ENCODE measurements around the gene SRGAP2B.
"Not testable (repeated sequence)": the region's sequence is repeated elsewhere in the genome, so short reads cannot be mapped to it uniquely, and the experiment has no call there.

Gene SRGAP2B

DNA sequence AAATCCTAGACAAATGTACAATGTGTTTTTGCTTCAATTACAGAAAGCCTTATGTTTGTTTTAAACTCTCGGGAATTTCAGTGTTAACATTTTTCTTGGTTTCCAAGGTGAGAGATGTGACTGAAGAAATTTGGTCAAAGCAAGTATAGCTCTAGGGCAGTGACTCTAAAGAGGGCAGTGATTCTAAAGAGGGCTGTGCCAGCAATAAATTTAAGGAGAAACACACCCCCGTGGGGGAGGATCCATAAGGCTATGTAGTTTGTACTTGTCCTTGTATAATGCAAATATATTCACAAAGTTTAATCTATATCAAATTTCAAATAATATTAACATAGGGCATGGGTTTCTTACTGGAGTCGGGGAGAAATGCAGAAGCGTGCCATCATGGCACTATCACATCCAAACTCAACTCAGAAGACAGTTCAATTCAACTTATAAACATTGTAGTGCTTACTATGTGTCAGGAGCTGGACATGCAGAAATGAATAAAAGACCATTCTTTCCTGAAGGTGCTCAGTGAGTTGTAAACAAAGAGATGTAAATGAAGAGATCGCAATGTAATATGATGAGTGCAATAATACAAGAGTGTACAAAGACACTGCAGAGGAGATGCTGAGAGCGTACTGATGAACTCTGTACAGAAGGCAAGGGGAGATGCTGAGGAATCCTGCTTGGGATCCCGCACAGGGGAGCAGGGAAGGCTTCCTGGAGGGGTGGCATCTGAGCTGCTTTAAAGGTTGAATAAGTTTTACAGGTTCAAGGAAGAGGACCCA lies 12.5 kb downstream of the SRGAP2B start:
- not testable (repeated sequence) for DNase-seq

DNA sequence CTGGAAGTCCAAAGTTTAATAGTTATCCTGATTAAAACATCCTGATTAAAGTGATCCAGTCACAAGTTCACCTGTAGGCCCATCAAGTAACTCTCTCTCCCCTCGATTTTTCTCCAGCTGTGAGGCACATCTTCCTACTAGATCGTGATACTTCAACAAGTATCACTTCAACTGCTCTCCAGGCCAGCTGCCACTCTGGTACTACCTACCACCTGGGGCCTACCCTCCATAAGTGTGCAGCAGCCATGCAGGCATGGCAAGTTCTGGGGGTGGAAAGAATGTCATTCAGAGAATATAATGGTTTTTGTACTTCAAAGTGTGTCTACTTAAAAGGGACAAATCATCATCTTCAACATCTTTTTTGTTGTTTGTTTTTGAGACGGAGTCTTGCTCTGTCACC lies 14.9 kb downstream of the SRGAP2B start:
- not testable (repeated sequence) for DNase-seq

DNA sequence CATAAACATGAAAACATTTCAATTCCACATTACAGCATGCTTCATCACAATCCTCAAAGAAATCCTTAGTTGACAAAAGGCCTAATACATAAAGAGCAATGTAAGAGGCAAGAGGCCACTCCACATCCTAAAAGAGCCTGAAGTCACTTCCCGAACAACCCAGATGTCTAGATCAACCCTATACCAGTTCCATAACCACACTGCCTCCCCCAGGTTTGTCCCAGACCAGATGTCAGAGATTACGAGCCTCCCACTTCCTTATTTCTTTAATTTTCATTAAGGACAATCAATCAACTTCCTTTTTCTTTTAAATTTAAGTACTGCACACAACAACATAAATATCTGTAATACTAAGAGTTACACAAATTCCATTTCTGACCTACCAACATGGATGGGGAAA lies 15.4 kb downstream of the SRGAP2B start:
- DNase-seq, result peak; percentile 46

DNA sequence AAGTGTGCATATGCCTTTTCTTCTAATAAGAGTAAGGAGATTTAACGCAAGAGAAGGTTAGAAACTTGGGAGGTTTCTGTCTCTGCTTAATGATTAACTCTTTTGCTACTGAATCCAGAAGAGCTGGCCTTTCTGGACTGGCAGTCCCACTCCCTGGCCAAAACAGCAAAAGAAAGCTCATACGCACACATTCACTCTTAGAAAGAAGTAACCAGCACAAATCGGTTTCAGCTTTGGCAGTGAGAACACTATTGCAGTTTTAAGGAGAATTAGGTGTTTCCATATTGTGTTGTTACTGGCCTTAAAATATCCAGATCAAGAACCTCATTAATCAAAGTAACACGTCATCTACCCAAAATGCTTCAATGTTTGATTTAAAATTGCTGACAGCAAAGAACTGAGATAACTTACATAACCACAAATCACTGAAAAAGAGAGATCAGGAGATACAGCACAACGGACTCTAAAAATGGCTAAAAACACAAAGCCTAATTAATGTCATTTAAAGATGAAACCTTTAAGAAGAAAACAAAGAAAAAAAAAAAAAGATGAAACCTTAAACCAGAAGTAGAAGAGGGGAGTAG lies 16.2 kb downstream of the SRGAP2B start:
- not testable (repeated sequence) for DNase-seq

DNA sequence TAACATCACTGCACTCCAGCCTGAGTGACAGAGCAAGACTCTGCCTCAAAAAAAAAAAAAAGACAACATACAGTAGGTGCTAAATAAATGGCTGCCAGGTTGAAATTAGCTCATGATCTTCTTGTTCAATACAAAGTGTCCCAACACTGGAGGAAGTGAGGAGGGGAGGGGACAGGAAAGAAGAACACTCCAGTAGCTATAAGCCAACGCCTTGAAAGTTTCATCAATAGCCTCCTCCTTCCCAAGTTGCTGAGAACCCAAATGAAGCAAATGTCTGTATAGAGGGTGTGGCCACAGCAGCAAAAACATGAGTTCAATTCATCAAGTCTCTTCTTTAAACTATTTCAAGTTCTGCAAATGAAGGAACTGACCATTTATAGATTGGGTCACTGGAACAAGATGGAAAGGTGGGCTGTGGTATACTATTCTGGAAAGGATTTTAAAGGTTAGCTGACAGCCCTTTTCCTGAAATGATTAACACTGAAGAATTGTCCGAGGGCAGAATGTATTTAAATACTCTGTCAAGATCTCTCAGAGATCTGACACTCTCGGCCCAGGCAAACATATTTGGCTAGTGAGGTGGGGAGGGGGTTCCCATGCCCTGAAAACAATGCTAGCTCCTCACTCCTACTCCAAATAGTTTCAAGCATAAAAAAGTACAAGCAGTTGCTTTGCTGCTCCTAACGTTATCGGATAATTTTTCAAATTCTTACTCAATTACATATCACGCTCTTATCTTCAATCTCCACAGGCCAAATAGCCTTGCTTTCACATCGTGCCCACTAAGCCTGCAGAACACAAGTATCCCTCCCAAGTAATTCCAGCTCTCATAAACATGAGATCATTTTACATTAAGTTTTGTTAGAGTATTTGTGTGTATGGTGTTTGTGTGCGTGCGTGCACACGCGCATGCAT lies 17.0 kb downstream of the SRGAP2B start:
- not testable (repeated sequence) for DNase-seq

DNA sequence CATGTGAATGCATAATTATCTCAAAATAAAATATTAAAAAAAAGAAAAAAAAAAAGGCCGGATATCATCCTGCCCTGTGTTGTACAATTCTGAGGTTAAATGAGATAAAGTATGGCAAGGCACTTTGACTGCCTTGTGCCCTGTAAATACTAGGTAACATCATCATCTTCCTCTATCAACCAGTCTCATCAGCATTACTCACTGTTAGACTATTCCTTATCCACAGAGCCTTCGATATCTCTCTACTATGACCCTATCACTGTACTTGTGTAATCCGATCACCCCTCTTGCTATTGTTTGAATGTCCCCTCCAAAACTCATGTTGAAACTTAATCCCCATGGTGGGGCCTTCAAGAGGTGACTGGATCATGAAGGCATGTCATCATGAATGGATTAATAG lies 18.3 kb downstream of the SRGAP2B start:
- DNase-seq, result not testable (repeated sequence)

DNA sequence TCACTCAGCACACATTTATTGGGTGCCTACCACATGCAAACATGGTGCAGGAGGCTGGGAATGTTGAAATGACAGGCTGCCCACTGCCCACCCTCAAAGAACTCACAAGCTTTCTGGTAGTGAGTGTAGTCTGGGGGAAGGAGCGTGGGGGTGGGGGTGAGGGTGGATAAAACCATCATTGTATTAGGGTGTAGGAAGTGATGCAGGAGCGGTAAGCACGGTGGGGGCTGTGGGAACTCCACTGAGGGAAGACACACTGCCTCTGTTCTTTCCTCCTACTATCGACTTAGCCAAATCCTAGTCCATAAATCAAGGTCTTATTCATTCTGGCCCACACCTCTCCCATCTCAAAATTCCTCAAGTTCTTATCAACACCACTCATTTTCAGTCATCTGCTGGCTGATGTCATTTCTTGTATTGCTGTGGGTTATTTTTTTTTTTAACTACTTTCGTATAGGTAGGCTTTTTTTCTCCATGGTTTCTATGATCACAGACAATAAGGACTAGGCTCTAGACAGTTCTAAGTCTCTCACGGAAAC lies 21.0 kb downstream of the SRGAP2B start:
- DNase-seq, result not testable (repeated sequence)

DNA sequence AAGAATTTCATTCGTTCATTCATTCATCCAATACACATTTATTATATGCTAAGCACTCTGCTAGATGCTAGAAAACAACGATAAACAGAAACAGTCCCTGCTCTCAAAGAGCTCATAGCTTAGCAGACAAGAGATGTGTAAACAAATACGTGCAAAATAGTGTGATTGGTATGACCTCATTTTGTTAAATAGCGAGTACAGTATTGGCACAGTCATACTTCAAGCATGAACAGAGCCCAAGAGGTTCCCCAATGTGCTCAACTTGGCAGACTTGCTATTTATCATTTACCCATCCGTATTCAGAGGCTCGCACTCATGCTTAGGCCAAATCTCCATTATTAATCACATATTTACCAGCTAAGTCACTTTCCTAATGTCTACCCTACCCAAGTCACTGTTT lies 23.6 kb downstream of the SRGAP2B start:
- DNase-seq, result not testable (repeated sequence)

DNA sequence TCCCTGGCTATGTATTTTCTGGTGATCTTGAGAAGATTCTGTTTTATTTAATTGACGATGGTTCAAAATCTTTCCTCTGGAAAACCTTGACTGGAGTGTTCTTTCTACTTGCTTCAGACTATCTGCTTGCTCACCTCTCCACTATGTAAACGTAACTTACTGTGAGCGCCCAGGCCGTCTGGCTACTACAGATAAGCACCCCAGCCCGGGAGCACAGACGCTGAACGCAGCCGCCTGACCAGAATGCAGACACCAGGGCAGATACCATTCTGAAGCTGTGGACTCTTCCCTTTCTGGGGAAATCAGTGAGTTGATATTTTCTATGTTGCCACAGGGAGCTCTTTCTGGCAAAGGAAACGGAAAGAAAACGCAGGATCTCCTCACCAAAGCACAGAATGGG lies 28.6 kb downstream of the SRGAP2B start:
- DNase-seq, result not testable (repeated sequence)

DNA sequence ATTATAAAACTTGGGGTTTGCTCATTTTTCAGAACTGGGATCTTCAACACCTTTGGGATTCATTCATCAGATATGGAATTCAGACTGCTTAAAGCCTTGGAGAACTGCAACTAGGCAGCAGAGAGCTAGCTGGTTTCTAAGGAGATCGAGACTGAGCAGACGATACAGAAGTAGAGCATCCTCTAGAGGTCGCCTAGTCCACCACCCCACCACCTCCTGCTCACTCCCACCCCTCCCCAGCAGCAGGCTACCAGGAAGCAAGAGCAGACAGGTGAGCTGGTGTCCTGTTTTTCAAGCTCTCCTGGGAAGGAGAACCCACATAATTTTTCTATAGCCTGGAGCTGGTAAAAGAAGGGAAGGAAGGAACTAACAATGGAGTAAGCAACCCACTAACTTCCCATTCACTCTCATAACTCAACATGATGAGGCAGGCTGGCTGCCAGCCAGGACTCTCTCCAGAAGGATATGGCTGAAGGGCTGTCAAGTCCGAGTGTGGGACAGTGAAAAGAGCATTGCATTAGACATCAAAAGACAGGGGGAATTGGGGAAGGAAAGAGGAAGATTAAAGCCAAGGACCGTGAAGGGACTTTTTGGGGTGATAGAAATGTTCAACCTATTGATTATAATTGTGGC lies 29.8 kb downstream of the SRGAP2B start:
- not testable (repeated sequence) for DNase-seq

DNA sequence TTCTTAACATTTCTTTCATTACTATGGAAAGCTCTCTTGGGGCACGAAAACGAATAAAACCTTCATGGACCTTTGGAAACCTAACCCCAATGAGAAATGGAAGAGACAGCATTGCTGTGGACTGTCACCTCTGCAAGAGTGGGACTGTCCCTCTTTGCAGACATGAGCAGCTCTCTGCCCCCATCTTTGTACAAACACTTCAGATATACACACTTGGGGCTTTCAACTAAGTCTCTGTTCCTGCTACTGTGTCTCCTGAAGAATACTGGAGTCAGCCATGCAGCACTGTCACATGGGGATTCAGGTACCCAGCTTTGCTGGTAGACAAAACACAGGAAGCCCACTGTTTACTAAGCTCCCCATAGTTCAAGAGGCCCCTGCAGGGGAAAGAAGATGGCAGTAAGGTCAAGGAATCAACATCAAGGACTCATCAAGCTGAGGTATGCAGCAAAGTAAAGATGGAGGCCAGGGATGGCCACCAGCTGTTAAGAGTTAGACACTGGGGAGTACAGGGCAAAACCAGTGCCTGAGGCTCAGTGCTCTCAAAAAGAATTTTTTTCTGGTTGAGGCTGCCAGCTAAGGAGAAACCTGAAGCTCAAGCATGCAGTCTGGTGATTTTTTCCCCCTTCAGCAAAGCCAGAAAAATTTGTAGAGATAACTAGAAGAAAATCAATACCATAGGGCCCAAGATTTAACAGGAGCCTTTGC lies 31.0 kb downstream of the SRGAP2B start:
- not testable (repeated sequence) for DNase-seq

DNA sequence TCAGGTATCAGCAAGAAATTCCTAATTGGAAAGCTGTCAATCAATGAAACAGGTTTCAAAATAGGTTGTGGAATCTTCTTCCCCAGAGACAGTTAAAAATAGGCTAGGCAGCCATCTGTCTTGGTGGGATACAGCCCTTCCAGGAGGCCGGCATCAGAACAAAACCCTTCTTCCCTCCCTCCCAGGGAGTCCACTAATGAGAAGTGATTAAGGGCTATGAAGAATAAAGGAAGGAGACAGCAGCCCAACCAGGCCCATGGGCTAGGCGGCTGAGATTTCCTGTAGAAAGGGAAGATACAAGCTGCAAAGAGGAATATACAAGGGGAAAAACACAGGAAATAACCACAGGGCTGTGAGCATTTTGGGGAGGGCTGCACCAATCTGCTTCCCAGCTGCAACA lies 31.8 kb downstream of the SRGAP2B start:
- not testable (repeated sequence) for DNase-seq

DNA sequence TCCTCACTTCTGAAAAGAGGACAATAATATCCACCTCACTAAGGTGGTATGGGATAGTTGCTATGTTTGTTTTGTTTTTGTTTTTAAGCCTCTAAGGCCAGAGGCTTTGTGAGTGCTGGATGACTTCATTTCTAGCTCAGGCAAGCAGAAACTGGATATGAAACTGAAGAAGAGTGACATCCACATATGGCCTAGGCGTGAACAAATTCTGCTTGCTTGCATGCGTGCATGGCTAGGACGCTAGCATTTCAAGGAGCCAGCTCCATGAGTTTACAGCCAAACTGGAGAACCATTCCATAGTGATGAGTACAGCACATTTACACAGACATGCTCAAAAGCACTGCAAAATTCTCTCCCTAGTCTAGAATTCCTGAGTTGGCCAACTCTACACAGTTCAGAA lies 36.9 kb downstream of the SRGAP2B start:
- not testable (repeated sequence) for DNase-seq

DNA sequence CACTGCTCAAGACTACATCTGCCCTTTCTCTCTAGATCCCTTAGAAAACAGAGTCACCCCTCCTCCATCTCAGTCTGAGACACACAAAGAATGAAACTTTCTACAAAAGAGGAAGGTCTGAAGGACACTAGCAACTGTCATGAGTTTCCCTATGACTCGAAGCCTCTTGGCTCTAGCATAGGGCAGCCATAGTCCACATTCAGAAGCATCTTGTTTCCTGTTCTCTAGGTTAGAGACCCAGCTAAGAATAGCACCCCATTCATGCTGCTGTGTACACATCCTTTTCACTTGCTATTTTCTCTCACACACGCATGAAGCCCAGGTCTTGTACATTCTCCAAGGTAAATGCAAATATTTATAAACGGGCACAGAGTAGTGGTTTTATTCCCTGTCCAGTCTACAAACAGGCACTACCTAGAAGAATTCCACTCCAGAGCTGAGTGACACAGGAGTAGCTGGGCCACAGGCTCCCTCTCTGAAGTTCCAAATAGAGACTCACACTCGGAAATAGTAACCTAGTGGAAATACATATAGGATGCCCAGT lies 39.8 kb downstream of the SRGAP2B start:
- not testable (repeated sequence) for DNase-seq

DNA sequence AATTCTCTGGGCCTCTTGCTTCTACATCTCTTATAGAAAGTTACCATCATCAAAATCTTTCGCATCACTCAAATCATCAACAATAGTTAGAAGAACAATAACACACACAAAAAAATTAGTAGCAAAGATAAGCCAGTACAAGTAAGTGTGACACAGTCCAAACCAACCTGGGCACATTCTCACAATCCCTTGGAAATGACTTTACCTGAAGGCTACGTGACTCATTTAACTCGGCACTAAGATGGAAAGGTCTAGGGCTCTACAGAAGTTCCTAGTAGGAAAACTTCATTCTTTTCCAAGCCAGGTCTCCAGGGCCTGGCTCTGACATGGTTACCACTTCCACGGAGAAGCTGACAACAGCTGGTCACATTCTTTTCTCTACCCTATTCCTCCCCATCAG lies 41.7 kb downstream of the SRGAP2B start:
- DNase-seq, result not testable (repeated sequence)

DNA sequence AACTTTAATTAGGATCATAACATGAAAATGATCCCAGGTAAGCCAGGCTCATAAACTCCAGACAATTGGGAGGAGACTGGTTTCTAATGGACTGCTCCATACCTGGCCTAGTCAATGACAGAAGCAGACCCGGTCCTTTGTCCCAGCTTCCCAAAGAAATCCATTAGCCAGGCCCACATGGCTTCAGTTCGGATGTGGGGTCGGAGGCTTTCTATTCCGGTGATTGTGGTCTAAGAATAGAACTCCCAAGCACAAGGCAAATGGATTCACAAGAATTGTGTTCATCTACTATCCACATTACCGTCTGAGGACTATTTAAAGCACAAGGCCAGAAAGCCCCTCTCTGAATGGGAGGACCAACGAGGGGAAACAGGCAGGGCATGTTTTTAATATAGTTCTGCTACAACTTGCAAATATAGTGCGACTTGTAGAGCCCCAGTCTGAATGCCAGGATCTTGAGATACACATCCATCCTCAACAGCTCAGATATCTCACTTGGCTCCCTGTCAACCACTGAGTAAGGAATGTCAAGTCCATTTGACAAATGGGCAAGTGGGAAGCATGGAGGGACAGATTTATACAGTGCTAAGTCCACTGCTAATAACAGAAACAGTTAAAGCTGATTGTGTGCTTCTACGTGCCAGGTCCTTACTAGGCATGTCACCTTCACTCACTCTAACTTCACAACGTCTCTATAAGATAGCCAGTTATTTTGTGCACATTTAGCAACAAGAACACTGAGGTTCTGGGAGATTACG lies 42.9 kb downstream of the SRGAP2B start:
- not testable (repeated sequence) for DNase-seq

DNA sequence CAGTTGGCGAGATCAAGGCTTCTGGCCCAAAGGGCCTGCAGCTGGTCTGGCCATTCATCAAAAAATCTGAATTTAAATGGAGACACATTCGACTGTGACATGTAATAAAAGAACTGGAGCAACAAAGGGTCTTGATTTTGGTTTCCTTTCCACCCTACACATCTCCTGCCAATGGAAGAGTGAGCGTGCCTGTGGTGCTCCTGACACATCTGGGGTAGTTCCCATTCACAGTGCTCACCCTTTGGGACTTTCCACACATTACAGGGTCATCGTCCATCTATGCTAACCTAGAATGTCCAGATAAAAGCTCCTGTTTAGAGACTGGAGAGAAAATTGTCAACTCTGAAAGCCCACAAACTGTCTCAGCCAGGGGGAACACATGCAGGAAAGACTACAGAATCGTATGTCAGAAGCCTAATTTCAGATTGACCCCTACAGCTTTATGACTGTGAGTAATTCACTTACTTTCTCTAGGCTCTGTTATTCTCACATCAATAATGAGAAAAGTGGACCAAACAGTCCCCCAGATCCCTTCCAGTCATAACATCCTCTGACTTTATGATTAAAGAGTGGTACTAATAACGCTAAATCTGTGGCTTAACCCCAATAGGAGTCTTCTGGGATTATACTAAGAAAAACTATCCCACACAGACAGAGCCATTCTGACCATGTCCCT lies 46.8 kb downstream of the SRGAP2B start:
- not testable (repeated sequence) for DNase-seq

DNA sequence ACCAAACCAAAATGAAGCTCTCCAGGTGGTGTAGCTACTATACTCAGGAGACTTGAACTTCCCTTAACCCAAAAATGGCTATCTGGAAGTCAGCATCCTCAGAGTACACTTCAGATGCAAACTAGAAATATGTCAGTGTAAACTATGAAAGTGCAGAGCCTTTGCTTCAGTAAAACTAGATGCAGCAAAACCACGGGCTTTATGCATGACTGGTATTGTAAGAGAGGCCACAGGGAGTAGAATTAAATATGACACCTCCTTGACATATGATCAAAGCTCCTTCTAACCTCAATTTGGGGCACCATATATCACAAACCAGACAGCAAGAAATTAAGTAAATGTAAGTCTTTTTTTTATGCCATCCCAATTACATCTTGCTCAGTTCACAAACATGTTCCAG lies 47.6 kb downstream of the SRGAP2B start:
- DNase-seq, result not testable (repeated sequence)

DNA sequence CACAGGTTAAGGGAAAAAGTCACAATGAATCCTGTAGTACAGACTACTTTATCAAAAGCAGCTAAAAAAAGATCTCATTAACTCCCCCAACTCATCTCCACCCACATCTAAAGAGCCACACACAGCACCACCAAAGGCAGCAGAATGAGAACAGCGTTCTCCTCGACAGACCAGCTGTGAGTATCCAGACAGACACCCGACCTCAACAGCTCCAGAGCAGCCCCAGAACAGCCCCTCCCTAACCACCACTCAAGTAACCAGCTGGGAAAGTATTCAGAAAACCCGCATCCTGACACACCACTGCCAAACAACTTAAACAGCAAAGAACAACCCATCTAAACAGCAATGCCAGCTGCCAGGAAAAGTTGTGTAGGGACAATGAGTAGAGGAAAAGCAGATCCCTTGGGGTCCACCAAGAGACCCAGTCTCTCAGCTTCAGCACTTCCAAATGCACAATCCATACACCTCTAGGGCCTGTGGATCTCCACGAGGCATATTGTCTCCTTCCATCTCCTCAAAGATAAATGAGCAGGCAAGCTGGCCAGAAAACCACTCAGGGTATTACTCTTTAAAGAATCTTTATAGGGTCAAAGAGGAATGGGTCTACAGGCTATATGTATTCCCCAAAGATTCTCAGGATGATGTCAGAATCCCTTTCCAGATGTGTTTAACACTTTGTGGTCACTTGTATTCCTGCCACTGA lies 49.4 kb downstream of the SRGAP2B start:
- not testable (repeated sequence) for DNase-seq

DNA sequence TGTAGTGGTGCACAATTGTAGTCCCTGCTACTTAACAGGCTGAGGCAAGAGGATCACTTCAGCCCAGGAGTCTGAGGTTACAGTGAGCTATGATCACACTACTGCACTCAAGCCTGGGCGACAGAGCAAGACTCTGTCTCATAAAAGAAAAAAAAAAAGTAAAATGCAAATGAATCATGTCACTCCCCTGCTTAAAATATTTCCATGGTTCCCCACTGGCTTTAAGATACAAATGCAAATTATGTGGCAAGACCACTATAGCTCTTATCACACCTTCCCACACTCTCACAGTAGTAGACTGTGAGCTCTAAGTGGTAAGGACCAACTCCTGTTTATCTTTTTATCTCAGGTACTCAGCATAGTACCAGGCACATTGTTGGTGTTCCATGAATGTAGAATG lies 53.6 kb downstream of the SRGAP2B start:
- DNase-seq, result not testable (repeated sequence)
